Karpas-422 (cell line): ENCODE measurements around the gene TUBB6. TPM values are rescaled to one million over a fixed set of nuclear protein-coding genes. Genes with fewer than 3 reads are reported as not detected.

ENCODE experiments used
- DNase-seq: peaks from one replicate; pipeline ENCODE4 v3.0.0-alpha.2; 2015
- H2AFZ ChIP-seq: fragments of 200-600 bp; sonication (generic); 2 replicates; pipeline ENCODE4 v1.6.1; 2014; ENCODE audit warnings: antibody characterized with exemption, low read length, mixed read lengths
- H3K27ac ChIP-seq: fragments of 200-600 bp; sonication (generic); 2 replicates; pipeline ENCODE4 v1.5.1; 2014; ENCODE audit warnings: mild to moderate bottlenecking, low read length, moderate library complexity
- H3K27me3 ChIP-seq: fragments of 200-600 bp; sonication (generic); 2 replicates; pipeline ENCODE4 v1.6.1; 2014; ENCODE audit warnings: low read length, mixed read lengths
- H3K36me3 ChIP-seq: fragments of 200-600 bp; sonication (generic); 2 replicates; pipeline ENCODE4 v1.6.1; 2014; ENCODE audit warnings: low read length, mixed read lengths; ENCODE audit not compliant: insufficient read depth
- H3K4me1 ChIP-seq: fragments of 200-600 bp; sonication (generic); 2 replicates; pipeline ENCODE4 v1.6.1; 2014; ENCODE audit warnings: mild to moderate bottlenecking, low read length, mixed read lengths
- H3K4me2 ChIP-seq: fragments of 200-600 bp; sonication (generic); 2 replicates; pipeline ENCODE4 v1.6.1; 2014; ENCODE audit warnings: low read length, low read depth, mild to moderate bottlenecking; ENCODE audit not compliant: poor library complexity, severe bottlenecking
- H3K4me3 ChIP-seq: fragments of 200-600 bp; sonication (generic); 2 replicates; pipeline ENCODE4 v1.5.1; 2014; ENCODE audit warnings: mild to moderate bottlenecking, antibody characterized with exemption, low read length, mixed read lengths
- H3K79me2 ChIP-seq: fragments of 200-600 bp; sonication (generic); 2 replicates; pipeline ENCODE4 v1.6.1; 2014; ENCODE audit warnings: mild to moderate bottlenecking, low read length, mixed read lengths
- H3K9ac ChIP-seq: fragments of 200-600 bp; sonication (generic); 2 replicates; pipeline ENCODE4 v1.6.0; 2014; ENCODE audit warnings: low read length
- H3K9me2 ChIP-seq: fragments of 200-600 bp; sonication (generic), shearing (Covaris generic); replicated peaks from 2 replicates; pipeline ENCODE4 v1.6.0; 2014; ENCODE audit warnings: mild to moderate bottlenecking, low read length, moderate library complexity; ENCODE audit not compliant: insufficient read depth
- H3K9me3 ChIP-seq: fragments of 300-700, 200-600 bp; sonication (generic); 2 replicates; pipeline ENCODE4 v1.6.1; 2014; ENCODE audit warnings: low read length, mixed read lengths
- H4K20me1 ChIP-seq: fragments of 200-600 bp; sonication (generic); 2 replicates; pipeline ENCODE4 v1.6.1; 2014; ENCODE audit warnings: mild to moderate bottlenecking, antibody characterized with exemption, low read length, low read depth; ENCODE audit not compliant: insufficient read depth
- total RNA-seq: library from RNA; depleted of rRNA; stranded (reverse); fragments of >200 nt; shearing (Covaris generic); gene quantifications from 2 replicates; pipeline ENCODE4 v1.2.3, GENCODE V29; 2014; ENCODE audit warnings: low replicate concordance

The TUBB6 gene
- total RNA-seq, 1 experiment from 2014 or later, result 0.48 TPM

DNA sequence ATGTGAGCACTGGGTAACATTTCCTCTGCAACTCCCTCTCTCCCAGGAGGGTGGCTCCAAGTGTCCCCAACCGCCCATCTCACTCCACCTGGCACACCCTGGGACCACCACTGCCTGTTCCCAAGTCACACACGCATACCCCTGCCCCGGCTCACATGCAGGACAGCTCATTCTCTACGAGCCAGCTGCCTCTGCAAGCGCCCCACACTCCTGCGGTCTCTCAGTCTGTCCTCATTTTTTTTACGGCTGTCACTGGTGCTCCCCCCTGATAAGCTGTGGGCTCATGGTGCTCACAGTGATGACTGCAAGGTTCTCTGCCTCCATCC is 38.2 kb downstream of the TUBB6 start:
- H3K9me2 ChIP-seq, result no peaks in the 10 kb centered on the region
- H4K20me1 ChIP-seq, result no peaks in the 10 kb centered on the region
- H3K27me3 ChIP-seq, result no peaks in the 10 kb centered on the region
- no peak overlapping the region for H3K27ac ChIP-seq
- H3K4me3 ChIP-seq, result no peak overlapping the region
- peaks cover 59% of the 10 kb centered on the region; the same call in 1 of the 2 replicates for H3K36me3 ChIP-seq
- H3K9me3 ChIP-seq, result no peaks in the 10 kb centered on the region
- no peaks in the 10 kb centered on the region for H3K79me2 ChIP-seq
- no peak overlapping the region for H3K9ac ChIP-seq
- DNase-seq, result no peak
- H2AFZ ChIP-seq, result no peak overlapping the region
- no peaks in the 10 kb centered on the region for H3K4me1 ChIP-seq
- no peak overlapping the region for H3K4me2 ChIP-seq

DNA sequence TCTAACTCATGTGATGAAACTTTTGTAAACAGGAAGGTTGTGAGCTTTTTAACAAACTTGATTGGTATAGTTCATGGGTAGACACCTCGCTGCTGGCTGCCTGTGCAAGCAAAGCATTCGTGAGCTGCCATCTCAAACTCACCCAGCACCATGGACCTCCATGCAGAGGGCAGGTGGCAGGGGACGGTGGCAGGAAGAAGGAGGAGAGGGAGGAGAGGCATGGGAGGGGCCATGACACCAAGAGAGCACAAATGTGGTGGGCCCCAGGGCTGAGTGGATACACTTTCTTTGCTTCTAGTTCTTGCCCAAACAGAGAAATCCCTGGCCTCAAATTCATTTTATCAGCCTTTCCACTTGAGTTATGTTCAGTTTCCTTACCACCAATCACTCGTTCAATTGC is 39.9 kb downstream of the TUBB6 start:
- H3K9ac ChIP-seq, result no peak overlapping the region
- no peaks in the 10 kb centered on the region for H4K20me1 ChIP-seq
- no peaks in the 10 kb centered on the region for H3K79me2 ChIP-seq
- H3K27ac ChIP-seq, result no peak overlapping the region
- peaks cover 57% of the 10 kb centered on the region; the same call in 1 of the 2 replicates for H3K36me3 ChIP-seq
- no peaks in the 10 kb centered on the region for H3K9me2 ChIP-seq
- H2AFZ ChIP-seq, result no peak overlapping the region
- no peaks in the 10 kb centered on the region for H3K4me1 ChIP-seq
- no peaks in the 10 kb centered on the region for H3K9me3 ChIP-seq
- DNase-seq, result no peak
- no peaks in the 10 kb centered on the region for H3K27me3 ChIP-seq
- no peak overlapping the region for H3K4me3 ChIP-seq
- H3K4me2 ChIP-seq, result no peak overlapping the region

DNA sequence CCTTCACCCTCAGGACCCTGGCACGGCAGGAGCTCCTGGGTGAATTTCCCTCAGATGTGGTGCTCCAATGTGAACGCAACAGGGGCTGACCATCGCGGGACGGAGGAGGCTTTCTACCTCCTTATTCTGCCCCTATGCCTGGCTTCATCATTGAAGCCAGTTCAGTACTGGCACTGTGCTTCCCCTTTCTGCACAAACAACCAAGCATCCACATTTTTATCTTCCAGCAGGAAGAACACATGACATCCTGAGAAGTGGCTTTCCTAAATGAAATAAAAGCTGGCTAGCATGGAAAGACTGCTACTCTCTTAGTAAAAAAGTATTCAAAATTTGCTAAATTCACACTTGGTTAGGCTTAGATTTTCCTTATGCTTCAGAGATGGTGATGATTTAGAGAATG is 44.1 kb downstream of the TUBB6 start:
- no peak overlapping the region for H3K4me2 ChIP-seq
- no peak overlapping the region for H2AFZ ChIP-seq
- no peak overlapping the region for H3K27ac ChIP-seq
- H3K9me2 ChIP-seq, result no peaks in the 10 kb centered on the region
- no peak overlapping the region for H3K4me3 ChIP-seq
- H3K36me3 ChIP-seq, result peaks cover 59% of the 10 kb centered on the region; the same call in 1 of the 2 replicates
- H3K27me3 ChIP-seq, result no peaks in the 10 kb centered on the region
- H4K20me1 ChIP-seq, result 0 out of 2 replicates have a peak, but pooled peaks cover 4% of the 10 kb centered on the region
- no peaks in the 10 kb centered on the region for H3K4me1 ChIP-seq
- H3K79me2 ChIP-seq, result peaks cover 9% of the 10 kb centered on the region
- DNase-seq, result no peak
- H3K9me3 ChIP-seq, result no peaks in the 10 kb centered on the region
- no peak overlapping the region for H3K9ac ChIP-seq

DNA sequence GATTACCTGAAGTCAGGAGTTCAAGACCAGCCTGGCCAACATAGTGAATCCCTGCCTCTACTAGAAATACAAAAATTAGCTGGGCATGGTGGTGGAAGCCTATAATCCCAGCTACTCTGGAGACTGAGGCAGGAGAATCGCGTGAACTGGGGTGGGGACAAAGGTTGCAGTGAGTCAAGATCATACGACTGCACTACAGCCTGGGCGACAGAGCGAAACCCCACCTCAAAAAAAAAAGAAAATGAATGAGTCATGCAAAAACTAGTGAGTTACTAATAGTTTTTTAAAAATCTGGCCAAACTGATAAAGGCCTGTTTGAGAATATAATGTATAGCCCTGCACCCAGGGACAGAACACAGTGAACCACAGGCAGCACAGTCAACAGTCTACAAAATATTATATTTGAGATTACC is 51.5 kb downstream of the TUBB6 start:
- Histone ChIP-seq H4K20me1 (peaks cover 6% of the 10 kb centered on the region; the same call in 1 of the 2 replicates), H3K4me3 (no peak overlapping the region), H3K4me2 (no peak overlapping the region), H3K9me2 (no peaks in the 10 kb centered on the region), H3K4me1 (no peaks in the 10 kb centered on the region), H3K9me3 (no peaks in the 10 kb centered on the region), H3K79me2 (peaks cover 50% of the 10 kb centered on the region), H3K27me3 (no peaks in the 10 kb centered on the region), H3K36me3 (peaks cover 60% of the 10 kb centered on the region), H3K9ac (no peak overlapping the region), H2AFZ (no peak overlapping the region), H3K27ac (no peak overlapping the region)
- no peak for DNase-seq

DNA sequence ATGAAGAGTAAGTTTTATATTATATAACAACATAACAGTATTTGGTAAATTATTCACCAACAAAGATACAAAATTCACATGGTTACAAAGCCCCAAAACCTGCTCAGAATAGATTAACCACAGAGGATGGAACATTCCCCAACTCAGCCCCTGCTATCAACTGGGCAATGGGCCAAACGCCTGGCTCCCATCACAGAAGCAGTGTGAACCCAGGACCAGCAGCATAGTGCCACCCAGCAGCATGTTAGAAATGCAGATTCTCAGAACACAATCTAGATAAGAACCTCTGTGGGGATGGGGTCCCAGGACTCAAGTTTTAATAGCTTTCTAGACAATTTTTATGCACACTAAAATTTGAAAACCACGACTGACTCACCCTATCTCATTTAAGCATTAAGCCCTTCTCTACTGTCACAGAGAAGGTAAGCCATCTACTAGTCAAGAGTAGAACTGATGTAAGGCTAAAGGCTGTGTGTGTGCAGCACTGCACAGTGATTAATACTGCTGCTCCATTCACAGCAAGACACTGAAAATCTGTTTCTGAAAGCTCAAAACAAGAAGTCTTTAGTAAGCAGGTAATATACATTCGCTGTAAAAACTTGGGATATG is 53.8 kb downstream of the TUBB6 start:
- no peaks in the 10 kb centered on the region for H3K4me1 ChIP-seq
- no peak for DNase-seq
- H3K9ac ChIP-seq, result no peak overlapping the region
- no peak overlapping the region for H3K4me2 ChIP-seq
- no peak overlapping the region for H3K4me3 ChIP-seq
- no peak overlapping the region for H2AFZ ChIP-seq
- peaks cover 60% of the 10 kb centered on the region for H3K79me2 ChIP-seq
- peaks cover 54% of the 10 kb centered on the region for H3K36me3 ChIP-seq
- peaks cover 6% of the 10 kb centered on the region; the same call in 1 of the 2 replicates for H4K20me1 ChIP-seq
- H3K27ac ChIP-seq, result no peak overlapping the region
- H3K27me3 ChIP-seq, result no peaks in the 10 kb centered on the region
- no peaks in the 10 kb centered on the region for H3K9me3 ChIP-seq
- H3K9me2 ChIP-seq, result no peaks in the 10 kb centered on the region

DNA sequence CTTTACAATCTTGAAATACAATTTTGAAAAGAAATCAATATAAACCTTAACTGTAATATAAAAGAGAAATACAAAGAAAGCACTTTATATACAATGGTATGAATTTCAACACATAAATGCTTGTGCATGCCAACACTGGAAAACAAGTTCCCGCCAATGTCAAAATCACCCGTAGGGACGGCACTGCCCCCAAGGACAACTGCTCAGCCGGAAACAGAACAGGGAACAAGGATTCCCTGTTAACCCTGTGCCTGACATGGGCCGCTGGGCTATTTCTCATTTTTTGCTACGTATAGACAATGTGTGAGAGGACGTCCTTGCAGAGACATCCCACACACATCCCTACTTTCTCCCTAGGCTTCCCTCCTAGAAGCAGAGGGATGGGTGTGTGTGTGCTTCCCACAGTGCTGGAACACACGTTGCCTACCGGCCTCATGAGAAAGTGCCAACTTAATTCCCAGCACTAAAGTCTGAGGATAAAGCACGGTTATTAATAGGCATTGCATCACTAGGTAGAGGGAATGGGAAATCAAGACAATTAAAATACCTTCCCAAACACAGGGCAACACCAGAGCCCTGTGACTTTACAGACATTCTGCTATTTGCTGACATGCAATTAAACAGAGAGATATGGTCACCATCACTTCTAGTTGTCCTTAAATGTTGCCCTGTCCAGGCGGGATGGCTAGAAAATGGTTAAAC is 54.6 kb downstream of the TUBB6 start:
- H3K79me2 ChIP-seq, result peaks cover 62% of the 10 kb centered on the region
- H3K27me3 ChIP-seq, result no peaks in the 10 kb centered on the region
- no peaks in the 10 kb centered on the region for H3K4me1 ChIP-seq
- no peaks in the 10 kb centered on the region for H3K9me3 ChIP-seq
- peaks cover 53% of the 10 kb centered on the region for H3K36me3 ChIP-seq
- H3K9me2 ChIP-seq, result no peaks in the 10 kb centered on the region
- no peak overlapping the region for H3K4me3 ChIP-seq
- no peak overlapping the region for H2AFZ ChIP-seq
- no peak overlapping the region for H3K27ac ChIP-seq
- no peak for DNase-seq
- no peak overlapping the region for H3K9ac ChIP-seq
- peaks cover 6% of the 10 kb centered on the region; the same call in 1 of the 2 replicates for H4K20me1 ChIP-seq
- H3K4me2 ChIP-seq, result no peak overlapping the region

DNA sequence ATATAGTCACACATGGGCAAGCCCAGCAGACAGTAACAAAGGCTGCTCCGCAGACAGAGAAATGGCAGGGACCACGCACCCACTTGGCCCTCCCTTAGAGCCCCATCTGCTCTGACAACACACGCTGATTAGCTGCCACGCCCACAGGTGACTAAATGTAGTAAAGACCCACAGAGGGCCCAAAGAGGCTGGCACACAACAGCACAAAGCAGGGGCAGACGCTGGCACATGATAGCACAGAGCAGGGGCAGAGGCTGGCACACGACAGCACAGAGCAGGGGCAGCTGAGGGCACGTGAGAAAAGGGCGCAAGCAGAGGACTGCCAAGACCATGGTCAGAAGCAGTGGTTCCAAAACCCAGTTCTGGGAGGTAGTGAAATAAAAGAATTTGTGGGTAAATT is 58.3 kb downstream of the TUBB6 start:
- Histone ChIP-seq H3K4me2 (no peak overlapping the region), H3K27me3 (no peaks in the 10 kb centered on the region), H2AFZ (no peak overlapping the region), H3K4me3 (no peak overlapping the region), H3K4me1 (no peaks in the 10 kb centered on the region), H3K36me3 (peaks cover 36% of the 10 kb centered on the region), H3K9me2 (no peaks in the 10 kb centered on the region), H3K9ac (no peak overlapping the region), H3K27ac (no peak overlapping the region), H4K20me1 (peaks cover 9% of the 10 kb centered on the region; the same call in 1 of the 2 replicates), H3K9me3 (no peaks in the 10 kb centered on the region), H3K79me2 (peaks cover 81% of the 10 kb centered on the region)
- DNase-seq, result no peak

DNA sequence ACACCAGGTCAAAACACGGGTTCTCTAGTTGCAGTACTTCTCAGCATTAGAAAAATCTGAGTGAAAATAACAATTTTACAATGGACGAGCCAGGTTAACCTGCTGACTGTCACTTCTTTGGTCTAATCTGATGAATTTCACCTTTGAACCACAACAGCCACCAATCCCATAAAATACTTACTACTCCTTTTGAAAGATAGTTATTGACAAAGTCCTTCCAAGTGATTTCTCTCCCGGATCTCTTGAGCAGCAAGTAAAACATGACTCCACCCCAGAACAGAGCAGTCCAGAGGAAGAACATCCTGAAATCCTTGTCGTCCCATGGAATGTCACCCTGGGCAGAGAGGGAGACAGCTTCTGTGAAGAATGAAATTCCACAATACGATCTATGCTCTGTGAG is 58.7 kb downstream of the TUBB6 start:
- Histone ChIP-seq H3K9ac (no peak overlapping the region), H3K27ac (no peak overlapping the region), H3K36me3 (peaks cover 36% of the 10 kb centered on the region), H3K4me3 (no peak overlapping the region), H3K9me3 (no peaks in the 10 kb centered on the region), H3K4me1 (no peaks in the 10 kb centered on the region), H3K4me2 (no peak overlapping the region), H3K79me2 (peaks cover 83% of the 10 kb centered on the region), H3K9me2 (no peaks in the 10 kb centered on the region), H2AFZ (no peak overlapping the region), H4K20me1 (peaks cover 9% of the 10 kb centered on the region; the same call in 1 of the 2 replicates), H3K27me3 (no peaks in the 10 kb centered on the region)
- no peak for DNase-seq
